ENCODE data around the gene HCN2. TPM values are rescaled to one million over a fixed set of nuclear protein-coding genes. Genes with fewer than 3 reads are reported as not detected.

Gene HCN2
- polyA plus RNA-seq, 1 of the 3 experiments (the other 2 are of a cell fraction), result 5.6 TPM

GRCh38 chr19:567296-567900 is 22.3 kb upstream of the HCN2 start (continued):
- TF ChIP-seq REST (IDR thresholded peaks at IDR 0.05; ENCODE audit: low read depth, low read length) (no peak), GABPA (IDR thresholded peaks at IDR 0.05; ENCODE audit: low read depth) (no peak), POLR2AphosphoS5 (IDR thresholded peaks at IDR 0.05; ENCODE audit: low read depth, low read length) (no peak), EZH2phosphoT487 (IDR thresholded peaks at IDR 0.05; ENCODE audit: borderline replicate concordance, low read depth) (no peak), MXI1 (IDR thresholded peaks at IDR 0.05; ENCODE audit: low read depth, low read length) (no peak), RFX5 (IDR thresholded peaks at IDR 0.05; ENCODE audit: low read length) (no peak)
- TF ChIP-seq, protein P1, sequence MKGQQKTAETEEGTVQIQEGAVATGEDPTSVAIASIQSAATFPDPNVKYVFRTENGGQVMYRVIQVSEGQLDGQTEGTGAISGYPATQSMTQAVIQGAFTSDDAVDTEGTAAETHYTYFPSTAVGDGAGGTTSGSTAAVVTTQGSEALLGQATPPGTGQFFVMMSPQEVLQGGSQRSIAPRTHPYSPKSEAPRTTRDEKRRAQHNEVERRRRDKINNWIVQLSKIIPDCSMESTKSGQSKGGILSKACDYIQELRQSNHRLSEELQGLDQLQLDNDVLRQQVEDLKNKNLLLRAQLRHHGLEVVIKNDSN (IDR thresholded peaks at IDR 0.05; ENCODE audit: borderline replicate concordance, low read depth), result no peak
- TF ChIP-seq, protein P2, sequence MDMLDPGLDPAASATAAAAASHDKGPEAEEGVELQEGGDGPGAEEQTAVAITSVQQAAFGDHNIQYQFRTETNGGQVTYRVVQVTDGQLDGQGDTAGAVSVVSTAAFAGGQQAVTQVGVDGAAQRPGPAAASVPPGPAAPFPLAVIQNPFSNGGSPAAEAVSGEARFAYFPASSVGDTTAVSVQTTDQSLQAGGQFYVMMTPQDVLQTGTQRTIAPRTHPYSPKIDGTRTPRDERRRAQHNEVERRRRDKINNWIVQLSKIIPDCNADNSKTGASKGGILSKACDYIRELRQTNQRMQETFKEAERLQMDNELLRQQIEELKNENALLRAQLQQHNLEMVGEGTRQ (IDR thresholded peaks at IDR 0.05; ENCODE audit: borderline replicate concordance, low read depth, low read length), result no peak

- 80% methylated on average over 20 of the region's 25 CpGs for WGBS (ENCODE audit: low lambda C conversion rate)
- no peak overlapping the region for H3K9ac ChIP-seq
- H3K27ac ChIP-seq (ENCODE audit: low read depth in 2 of 2, low read length in 1 of 2), result no peak overlapping the region
- H3K9me3 ChIP-seq, result no peaks in the 10 kb centered on the region
- H3K36me3 ChIP-seq (replicated peaks in 1 of 2; ENCODE audit: control insufficient read depth in 1 of 2, insufficient read depth in 2 of 2, low read length in 1 of 2), result no peaks in the 10 kb centered on the region
- H3K4me2 ChIP-seq, result no peak overlapping the region
- H3K27me3 ChIP-seq (ENCODE audit: insufficient read depth), result no peaks in the 10 kb centered on the region
- peaks cover 23% of the 10 kb centered on the region for H4K20me1 ChIP-seq (ENCODE audit: insufficient read depth)
- peaks cover 28% of the 10 kb centered on the region for H3K79me2 ChIP-seq (ENCODE audit: insufficient read depth)
- H3K4me1 ChIP-seq (ENCODE audit: control insufficient read depth in 1 of 2, insufficient read depth in 2 of 2, low read depth in 1 of 2, low read length in 1 of 2), result peaks cover 9 to 23% of the 10 kb centered on the region in 2 experiments; a peak in 3 of 4 replicates
- H3K9me2 ChIP-seq, result no peaks in the 10 kb centered on the region
- DNase-seq, result peak; percentile 73
- H2AFZ ChIP-seq (ENCODE audit: low read depth), result no peak overlapping the region
- peaks cover 5% of the 10 kb centered on the region for H3F3A ChIP-seq (replicated peaks; ENCODE audit: insufficient read depth)
- CTCF ChIA-PET, result interaction anchor here (1.0 kb wide), 1 partner anchor 15 kb away, joined by 3 read pairs; no protein-coding TSS in a partner anchor
- no peak overlapping the region for H3K4me3 ChIP-seq (ENCODE audit: low read depth in 2 of 2, low read length in 1 of 2)
- POLR2A ChIA-PET, result no interaction called here
- no peak for TF ChIP-seq RXRA (IDR thresholded peaks at IDR 0.05; ENCODE audit: borderline replicate concordance, low read depth)
- TF ChIP-seq NRF1 (IDR thresholded peaks at IDR 0.05; ENCODE audit: low read depth, low read length), result no peak
- no peak for TF ChIP-seq SMC3 (IDR thresholded peaks at IDR 0.05; ENCODE audit: low read depth, low read length)
- no peak for TF ChIP-seq POLR2AphosphoS5 (IDR thresholded peaks at IDR 0.05; ENCODE audit: low read depth, low read length)
- TF ChIP-seq, protein P3, sequence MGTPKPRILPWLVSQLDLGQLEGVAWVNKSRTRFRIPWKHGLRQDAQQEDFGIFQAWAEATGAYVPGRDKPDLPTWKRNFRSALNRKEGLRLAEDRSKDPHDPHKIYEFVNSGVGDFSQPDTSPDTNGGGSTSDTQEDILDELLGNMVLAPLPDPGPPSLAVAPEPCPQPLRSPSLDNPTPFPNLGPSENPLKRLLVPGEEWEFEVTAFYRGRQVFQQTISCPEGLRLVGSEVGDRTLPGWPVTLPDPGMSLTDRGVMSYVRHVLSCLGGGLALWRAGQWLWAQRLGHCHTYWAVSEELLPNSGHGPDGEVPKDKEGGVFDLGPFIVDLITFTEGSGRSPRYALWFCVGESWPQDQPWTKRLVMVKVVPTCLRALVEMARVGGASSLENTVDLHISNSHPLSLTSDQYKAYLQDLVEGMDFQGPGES (IDR thresholded peaks at IDR 0.05; ENCODE audit: low read depth, low read length), result no peak
- TF ChIP-seq GATA2 (CRISPR knock-in tag; IDR thresholded peaks at IDR 0.05), result no peak
- no peak for TF ChIP-seq FOXM1 (IDR thresholded peaks at IDR 0.05; ENCODE audit: low read depth)
- TF ChIP-seq FOSL2 (IDR thresholded peaks at IDR 0.05; ENCODE audit: borderline replicate concordance, low read depth), result no peak
- no peak for TF ChIP-seq TAF1 (IDR thresholded peaks at IDR 0.05; ENCODE audit: borderline replicate concordance, low read depth, low read length)
- no peak for TF ChIP-seq REST (IDR thresholded peaks at IDR 0.05; ENCODE audit: low read depth, low read length)
- no peak for TF ChIP-seq EZH2phosphoT487 (IDR thresholded peaks at IDR 0.05; ENCODE audit: borderline replicate concordance, low read depth)
- TF ChIP-seq, protein P4, sequence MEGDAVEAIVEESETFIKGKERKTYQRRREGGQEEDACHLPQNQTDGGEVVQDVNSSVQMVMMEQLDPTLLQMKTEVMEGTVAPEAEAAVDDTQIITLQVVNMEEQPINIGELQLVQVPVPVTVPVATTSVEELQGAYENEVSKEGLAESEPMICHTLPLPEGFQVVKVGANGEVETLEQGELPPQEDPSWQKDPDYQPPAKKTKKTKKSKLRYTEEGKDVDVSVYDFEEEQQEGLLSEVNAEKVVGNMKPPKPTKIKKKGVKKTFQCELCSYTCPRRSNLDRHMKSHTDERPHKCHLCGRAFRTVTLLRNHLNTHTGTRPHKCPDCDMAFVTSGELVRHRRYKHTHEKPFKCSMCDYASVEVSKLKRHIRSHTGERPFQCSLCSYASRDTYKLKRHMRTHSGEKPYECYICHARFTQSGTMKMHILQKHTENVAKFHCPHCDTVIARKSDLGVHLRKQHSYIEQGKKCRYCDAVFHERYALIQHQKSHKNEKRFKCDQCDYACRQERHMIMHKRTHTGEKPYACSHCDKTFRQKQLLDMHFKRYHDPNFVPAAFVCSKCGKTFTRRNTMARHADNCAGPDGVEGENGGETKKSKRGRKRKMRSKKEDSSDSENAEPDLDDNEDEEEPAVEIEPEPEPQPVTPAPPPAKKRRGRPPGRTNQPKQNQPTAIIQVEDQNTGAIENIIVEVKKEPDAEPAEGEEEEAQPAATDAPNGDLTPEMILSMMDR (IDR thresholded peaks at IDR 0.05), result no peak
Observed at GRCh38 chr19:570251-570686, 19.4 kb upstream of the HCN2 start.
